HepG2 (cell line): ENCODE results near the gene CLCN2. TPM values are rescaled to one million over a fixed set of nuclear protein-coding genes. Genes with fewer than 3 reads are reported as not detected.

ENCODE experiments used
- ARNTL ChIP-seq: sonication (generic); formaldehyde crosslinking; IDR thresholded peaks from 2 replicates; pipeline ENCODE4 v1.4.0; 2020; ENCODE audit warnings: mild to moderate bottlenecking, missing genetic modification reagents
- ATF5 ChIP-seq: sonication (generic); formaldehyde crosslinking; IDR thresholded peaks from 2 replicates; pipeline ENCODE4 v1.4.0; 2020; ENCODE audit warnings: mild to moderate bottlenecking, low read depth, missing genetic modification reagents
- CENPX ChIP-seq: sonication (generic); formaldehyde crosslinking; IDR thresholded peaks from 2 replicates; pipeline ENCODE4 v1.9.0; 2021; ENCODE audit warnings: mild to moderate bottlenecking, missing genetic modification reagents, moderate library complexity
- CHD4 ChIP-seq: fragments of 200-600 bp; sonication (generic); IDR thresholded peaks from 2 replicates; pipeline ENCODE4 v1.7.0; 2017; ENCODE audit warnings: mild to moderate bottlenecking, low read length, borderline replicate concordance
- CREB1 ChIP-seq, 2 experiments: fragments of 450-650 bp in 1 of 2; IDR thresholded peaks; 2 replicates each; pipeline ENCODE4 v1.6.1; 2016 to 2017; ENCODE audit warnings: control low read depth in 1 of 2, mild to moderate bottlenecking in 1 of 2, missing compliant biosample characterization in 1 of 2, missing genetic modification characterization in 1 of 2
- FOSL1 ChIP-seq: sonication (generic); formaldehyde crosslinking; IDR thresholded peaks from 2 replicates; pipeline ENCODE4 v1.9.0; 2021; ENCODE audit warnings: missing genetic modification reagents, borderline replicate concordance
- FOXC1 ChIP-seq: sonication (generic); formaldehyde crosslinking; IDR thresholded peaks from 2 replicates; pipeline ENCODE4 v1.8.0; 2022; ENCODE audit warnings: mild to moderate bottlenecking, missing genetic modification reagents, borderline replicate concordance
- HOXA5 ChIP-seq: sonication (generic); formaldehyde crosslinking; IDR thresholded peaks from 2 replicates; pipeline ENCODE4 v1.4.0; 2020; ENCODE audit warnings: missing genetic modification reagents
- POLR2G ChIP-seq: fragments of 200-400 bp; formaldehyde crosslinking; IDR thresholded peaks from 2 replicates; pipeline ENCODE4 v1.6.1; 2018; ENCODE audit warnings: mild to moderate bottlenecking, low read depth, low read length, moderate library complexity
- SP4 ChIP-seq: sonication (generic); formaldehyde crosslinking; IDR thresholded peaks from 2 replicates; pipeline ENCODE4 v1.8.1; 2023; ENCODE audit warnings: mild to moderate bottlenecking, missing genetic modification reagents
- TBX2 ChIP-seq: sonication (generic); formaldehyde crosslinking; IDR thresholded peaks from 2 replicates; pipeline ENCODE4 v1.5.0; 2020; ENCODE audit warnings: missing genetic modification reagents, mild to moderate bottlenecking, borderline replicate concordance
- TCF7L2 ChIP-seq: IDR thresholded peaks from 2 replicates; pipeline ENCODE4 v1.6.1; 2011; ENCODE audit warnings: mild to moderate bottlenecking, low read depth, low read length, moderate library complexity
- UBTF ChIP-seq: sonication (generic); formaldehyde crosslinking; IDR thresholded peaks from 2 replicates; pipeline ENCODE4 v1.4.0; 2020; ENCODE audit warnings: mild to moderate bottlenecking, missing genetic modification reagents
- ZFP90 ChIP-seq: sonication (generic); formaldehyde crosslinking; IDR thresholded peaks from 2 replicates; pipeline ENCODE4 v1.8.0; 2022; ENCODE audit warnings: missing genetic modification reagents, mild to moderate bottlenecking, inconsistent platforms, borderline replicate concordance
- ZIK1 ChIP-seq: sonication (generic); formaldehyde crosslinking; IDR thresholded peaks from 2 replicates; pipeline ENCODE4 v1.5.0; 2020; ENCODE audit warnings: mild to moderate bottlenecking, low read depth, missing genetic modification reagents, borderline replicate concordance
- ZNF232 ChIP-seq: sonication (generic); formaldehyde crosslinking; IDR thresholded peaks from 2 replicates; pipeline ENCODE4 v1.4.0; 2020; ENCODE audit warnings: missing genetic modification reagents, borderline replicate concordance
- ZNF33A ChIP-seq: sonication (generic); formaldehyde crosslinking; IDR thresholded peaks from 2 replicates; pipeline ENCODE4 v1.5.1; 2020; ENCODE audit warnings: missing genetic modification reagents, mild to moderate bottlenecking, moderate library complexity, borderline replicate concordance
- ZNF431 ChIP-seq: sonication (generic); formaldehyde crosslinking; IDR thresholded peaks from 2 replicates; pipeline ENCODE4 v1.9.0; 2022; ENCODE audit warnings: missing genetic modification reagents, low read depth, mild to moderate bottlenecking, borderline replicate concordance
- ZNF432 ChIP-seq: sonication (generic); formaldehyde crosslinking; IDR thresholded peaks from 2 replicates; pipeline ENCODE4 v1.5.0; 2020; ENCODE audit warnings: missing genetic modification reagents, mild to moderate bottlenecking, borderline replicate concordance
- ZNF547 ChIP-seq: sonication (generic); formaldehyde crosslinking; IDR thresholded peaks from 2 replicates; pipeline ENCODE4 v1.5.1; 2020; ENCODE audit warnings: mild to moderate bottlenecking, missing genetic modification reagents
- ZNF800 ChIP-seq: sonication (generic); formaldehyde crosslinking; IDR thresholded peaks from 2 replicates; pipeline ENCODE4 v1.4.0; 2020; ENCODE audit warnings: missing genetic modification reagents
- polyA plus RNA-seq, 8 experiments: library from polyadenylated mRNA; depleted of rRNA in 3 of 8; stranded (reverse) in 7 of 8; unstranded in 1 of 8; fragments of >200 nt; fragmentation: Illumina TruSeq in 4 of 8; extraction: Trizol in 4 of 8; gene quantifications; 2 replicates each; pipeline versions ENCODE4 v1.2.1 to v1.2.3, GENCODE V29; 2011 to 2016; ENCODE audit warnings: low read depth in 4 of 8, missing spikeins in 1 of 8, mixed read lengths in 1 of 8; ENCODE audit not compliant: insufficient read depth in 1 of 8
- total RNA-seq, 5 experiments: library from RNA; depleted of rRNA; stranded (reverse); fragments of >200 nt; fragmentation: Illumina TruSeq; extraction: Trizol; gene quantifications; 2 replicates each; pipeline ENCODE4 v1.2.3, GENCODE V29; 2016; ENCODE audit warnings: low read depth in 1 of 5

CLCN2 gene
- total and polyA plus RNA-seq, 2 of the 13 experiments (the other 11 are each of a cell fraction or from before 2014, with no cell fraction given): 11.4 to 13.5 TPM

GRCh38 chr3:184361932-184362667 lies 695 bp upstream of the CLCN2 start (continued):
- TF ChIP-seq ZNF432 (CRISPR knock-in tag) (no peak), HOXA5 (0 out of 2 replicates have a peak, but pooled peaks have one; percentile 30), FOSL1 (CRISPR knock-in tag) (no peak), UBTF (no peak; the same call in 1 of the 2 replicates), TCF7L2 (no peak), ZNF431 (CRISPR knock-in tag) (no peak), TBX2 (CRISPR knock-in tag) (no peak), SP4 (no peak), ZNF547 (peak; percentile 3; the same call in 1 of the 2 replicates), ZNF800 (peak; percentile 7; the same call in 1 of the 2 replicates), CHD4 (no peak), CREB1 (IDR thresholded peaks at IDR 0.05) (no peak), CREB1 (CRISPR knock-in tag; IDR thresholded peaks at IDR 0.05) (no peak), ZNF232 (CRISPR knock-in tag) (0 out of 2 replicates have a peak, but pooled peaks have one; percentile 74), CENPX (CRISPR knock-in tag) (no peak), ATF5 (CRISPR knock-in tag) (no peak), ZIK1 (CRISPR knock-in tag) (no peak), ZNF33A (CRISPR knock-in tag) (no peak), ZFP90 (peak; percentile 62; the same call in 1 of the 2 replicates), FOXC1 (CRISPR knock-in tag) (0 out of 2 replicates have a peak, but pooled peaks have one; percentile 40), ARNTL (CRISPR knock-in tag) (0 out of 2 replicates have a peak, but pooled peaks have one; percentile 5), POLR2G (peak; percentile 15)
